Stimulated activated CD4-positive, alpha-beta T cell treated with anti-CD3 and anti-CD28 coated beads, Interleukin-15, amount 100 ng/mL, for 48 hours (primary cell): ENCODE measurements around the gene PLEKHA6.

Experiments used
- DNase-seq, 2 donors: peaks; one replicate each; pipeline ENCODE4 v3.0.0-alpha.2; 2020; ENCODE audit warnings: low read depth in 2 of 2

Gene PLEKHA6

GRCh38 chr1:204359474-204360255 is at the start of gene PLEKHA6:
TSS of gene PLEKHA6 (minus strand) at chr1:204359929. CDS start at chr1:204273727, 86,202 bp downstream.
- no peak for DNase-seq

- no peak for DNase-seq
These were observed 49.4 kb upstream of the PLEKHA6 start for GRCh38 chr1:204409123-204409522.

DNA sequence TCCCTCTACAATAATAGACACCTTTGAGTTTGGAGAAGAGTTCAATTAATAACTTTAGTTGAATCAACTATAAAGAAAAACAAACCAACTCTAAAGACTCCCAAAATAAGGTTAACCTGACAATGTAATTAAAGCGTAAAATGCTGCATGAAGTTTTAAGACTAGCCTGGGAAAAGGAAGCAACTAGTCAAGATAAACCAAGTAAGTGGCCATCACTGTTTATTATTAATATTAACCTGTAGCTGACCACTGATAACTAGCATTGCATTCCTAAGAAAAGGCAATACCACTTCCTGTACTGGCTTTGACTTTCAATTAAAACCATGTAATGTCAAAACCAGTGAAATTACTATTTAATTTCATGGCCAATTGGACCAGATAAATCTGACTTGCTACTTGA is 48.9 kb upstream of the PLEKHA6 start:
- no peak for DNase-seq

GRCh38 chr1:204408074-204408507 is 48.4 kb upstream of the PLEKHA6 start:
- DNase-seq, result no peak

- DNase-seq, result no peak
These were observed 47.7 kb upstream of the PLEKHA6 start for GRCh38 chr1:204407295-204407971.

DNA sequence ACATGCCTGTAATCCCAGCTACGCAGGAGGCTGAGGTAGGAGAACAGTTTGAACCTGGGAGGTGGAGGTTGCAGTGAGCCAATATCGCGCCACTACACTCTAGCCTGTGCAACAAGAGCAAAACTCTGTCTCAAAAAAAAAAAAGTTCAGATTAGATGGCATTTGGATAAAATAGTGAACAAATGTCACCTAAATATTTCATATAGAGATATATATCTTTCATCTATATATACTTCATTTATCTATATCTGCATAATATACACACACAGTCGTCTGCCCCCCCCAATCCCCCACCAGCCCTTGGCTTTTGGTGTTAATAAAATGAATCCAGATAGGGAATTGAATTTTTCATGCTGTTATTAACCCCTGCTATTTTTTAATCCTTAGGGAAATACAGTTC is 46.9 kb upstream of the PLEKHA6 start:
- no peak for DNase-seq

DNA sequence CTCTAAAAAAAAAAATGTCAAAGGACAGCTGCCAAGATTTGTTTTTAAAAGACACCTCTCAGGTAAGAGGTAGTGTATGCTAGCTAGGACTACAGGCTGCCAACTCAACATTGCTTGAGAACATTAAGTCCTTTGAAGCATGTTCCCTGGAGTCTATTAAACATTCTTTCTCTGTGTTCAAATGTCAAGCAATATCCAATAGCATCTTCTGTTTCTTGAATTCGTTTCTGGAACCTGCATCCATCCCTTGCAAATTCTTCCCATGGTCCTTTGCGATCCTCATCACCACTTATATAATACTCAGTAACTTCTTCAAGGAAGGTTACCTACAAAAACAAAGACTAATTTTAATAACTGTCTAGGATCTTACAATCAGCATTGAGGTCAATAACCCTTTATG is 46.3 kb upstream of the PLEKHA6 start:
- DNase-seq, result no peak

DNA sequence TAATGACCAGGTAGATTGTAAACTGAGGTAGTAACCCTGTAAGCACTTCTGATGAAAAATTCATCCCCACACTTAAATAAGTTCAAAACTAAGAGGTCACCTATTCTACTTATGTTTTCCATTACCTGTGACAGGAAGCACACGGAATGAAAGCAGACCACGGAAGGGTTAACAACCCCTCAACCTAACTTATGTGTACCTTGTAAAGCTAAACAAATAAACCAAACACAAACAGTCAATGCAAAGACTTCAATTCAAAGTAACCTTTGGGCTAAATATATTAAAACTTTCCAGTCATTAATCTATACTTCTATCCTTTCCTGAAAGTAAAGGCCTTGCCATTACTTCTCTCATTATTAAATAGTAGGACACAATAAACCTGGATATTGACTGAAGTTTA is 44.9 kb upstream of the PLEKHA6 start:
- DNase-seq, result no peak

DNA sequence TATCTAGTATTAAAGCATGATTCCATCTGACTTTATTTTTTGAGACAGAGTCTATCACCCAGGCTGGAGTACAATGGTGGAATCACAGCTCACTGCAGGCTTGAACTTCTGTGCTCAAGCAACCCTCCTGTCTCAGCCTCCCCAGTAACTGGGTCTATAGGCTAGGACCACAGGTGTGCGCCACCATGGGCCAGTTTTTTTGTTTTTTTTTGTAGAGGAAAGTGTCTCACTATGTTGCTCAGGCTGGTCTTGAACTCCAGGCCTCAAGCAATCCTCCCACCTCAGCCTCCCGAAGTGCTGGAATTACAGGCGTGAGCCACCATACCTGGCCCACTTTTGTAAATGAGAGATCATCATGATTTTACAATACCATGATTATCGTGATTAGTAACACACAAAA is 42.7 kb upstream of the PLEKHA6 start:
- DNase-seq, result no peak

GRCh38 chr1:204401730-204402129 is 42.0 kb upstream of the PLEKHA6 start:
- no peak for DNase-seq

- no peak for DNase-seq
These were observed 41.3 kb upstream of the PLEKHA6 start for GRCh38 chr1:204400882-204401510.

DNA sequence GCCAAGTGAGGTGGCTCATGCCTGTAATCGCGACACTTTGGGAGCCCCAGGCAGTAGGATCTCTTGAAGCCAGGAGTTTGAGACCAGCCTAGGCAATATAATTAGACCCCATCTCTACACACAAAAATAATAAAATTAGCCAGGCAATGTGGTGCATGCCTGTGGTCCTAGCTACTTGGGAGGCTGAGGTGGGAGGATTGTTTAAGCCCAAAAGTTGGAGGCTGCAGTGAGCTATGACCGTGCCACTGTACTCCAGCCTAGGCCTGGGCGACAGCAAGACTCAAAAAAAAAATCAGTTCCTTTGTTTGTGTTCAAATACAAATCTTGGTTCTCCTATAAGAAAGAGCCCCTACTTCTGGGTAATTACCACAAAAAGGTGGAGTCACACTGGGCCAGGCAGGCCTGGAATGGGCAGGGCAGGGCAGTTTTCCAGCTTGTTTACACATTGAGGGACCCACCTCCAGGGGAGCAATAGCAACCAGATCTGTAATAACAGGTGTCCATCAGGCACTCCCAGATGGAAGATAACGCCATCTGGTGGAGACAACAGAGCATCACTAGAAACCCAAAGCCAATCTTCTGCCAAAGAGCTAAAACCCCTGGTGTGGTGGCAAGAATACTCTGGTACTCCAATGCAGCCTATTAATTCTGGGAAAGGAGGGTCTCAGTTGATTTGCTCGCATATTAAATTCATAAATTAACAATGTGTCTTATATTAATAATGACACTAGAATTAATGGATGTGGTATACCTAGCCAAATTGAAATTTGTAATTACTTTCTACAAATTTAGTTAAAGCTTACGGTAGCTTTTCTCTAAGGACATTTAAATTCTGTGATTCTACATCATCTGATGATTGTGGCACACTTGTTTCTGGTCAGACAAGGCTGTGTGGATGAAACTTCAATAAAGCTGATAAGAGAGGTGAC is 38.7 kb upstream of the PLEKHA6 start:
- peak in 1 of 2 donors; percentile 37 for DNase-seq

DNA sequence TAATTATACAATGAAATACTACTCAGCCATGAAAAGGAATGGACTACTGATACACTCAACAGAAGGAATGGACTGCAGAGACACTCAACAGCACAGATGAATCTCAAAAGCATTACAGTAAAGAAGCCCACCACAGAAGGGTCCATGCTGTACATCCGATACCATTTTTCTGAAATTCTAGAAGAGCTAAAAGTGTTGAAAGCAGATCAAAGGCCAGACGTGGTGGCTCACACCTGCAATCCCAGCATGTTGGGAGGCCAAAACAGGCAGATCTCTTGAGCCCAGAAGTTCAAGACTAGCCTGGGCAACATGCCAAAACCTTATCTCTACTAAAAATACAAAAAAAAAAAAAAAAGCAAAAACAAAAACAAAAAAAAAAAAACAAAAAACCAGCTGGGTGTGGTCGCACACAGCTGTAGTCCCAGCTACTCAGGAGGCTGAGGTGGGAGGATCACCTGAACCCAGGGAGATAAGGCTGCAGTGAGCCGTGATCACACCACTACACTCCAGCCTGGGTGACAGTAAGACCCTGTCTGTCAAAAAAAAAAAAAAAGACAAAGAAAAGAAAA is 36.4 kb upstream of the PLEKHA6 start:
- DNase-seq, result no peak

GRCh38 chr1:204391629-204392028 is 31.9 kb upstream of the PLEKHA6 start:
- DNase-seq, result no peak

- no peak for DNase-seq
These were observed 31.2 kb upstream of the PLEKHA6 start for GRCh38 chr1:204390751-204391466.

GRCh38 chr1:204385727-204386126 is 26.0 kb upstream of the PLEKHA6 start:
- DNase-seq, result no peak

GRCh38 chr1:204384636-204385352 is 25.1 kb upstream of the PLEKHA6 start:
- DNase-seq, result no peak

DNA sequence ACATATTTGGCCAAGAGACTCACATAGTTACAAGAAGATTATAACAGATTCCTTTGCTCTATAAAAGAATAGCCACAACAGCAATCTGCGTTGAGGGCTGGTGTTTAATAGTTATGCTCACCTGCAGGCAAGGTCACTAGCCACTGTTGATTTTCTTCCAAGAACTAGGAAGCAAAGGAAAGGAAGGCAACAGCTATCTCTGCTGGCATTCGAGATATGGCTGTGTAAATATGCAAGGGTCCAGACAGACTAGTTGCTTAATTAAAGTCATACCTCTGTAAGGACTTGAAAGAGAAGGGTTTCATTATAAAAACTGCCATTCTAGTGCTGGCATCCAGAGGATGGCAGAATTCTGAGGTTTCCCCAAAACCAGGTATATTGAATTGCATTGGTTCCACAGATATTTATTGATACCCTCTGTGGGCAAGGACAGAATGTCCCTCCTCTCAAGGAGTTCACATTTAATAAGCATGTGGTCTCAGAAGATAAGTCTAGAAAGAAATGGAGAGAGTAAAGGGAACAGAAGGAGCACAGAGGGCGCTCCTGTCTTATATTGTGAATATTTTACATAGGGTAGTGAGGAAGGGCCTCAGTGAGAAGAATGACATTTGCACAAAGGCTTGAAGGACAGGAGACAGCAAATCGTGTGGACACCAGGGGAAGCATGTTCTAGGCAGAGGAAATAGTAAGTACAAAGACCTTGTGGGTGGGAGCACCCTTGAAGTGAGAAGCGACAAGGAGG is 23.6 kb upstream of the PLEKHA6 start:
- no peak for DNase-seq

GRCh38 chr1:204382714-204383083 is 23.0 kb upstream of the PLEKHA6 start:
- no peak for DNase-seq
